Liver (tissue), 9 donors: ENCODE results near the gene ZER1. TPM values are rescaled to one million over a fixed set of nuclear protein-coding genes. Genes with fewer than 3 reads are reported as not detected.

ENCODE experiments used
- DNase-seq: peaks from one replicate; pipeline ENCODE4 v3.0.0-alpha.2; 2017; ENCODE audit warnings: low spot score
- H3K27ac ChIP-seq, 2 donors: one replicate each; pipeline ENCODE4 v1.7.0; 2013; ENCODE audit warnings: inconsistent platforms in 2 of 2, low read length in 2 of 2, control low read depth in 1 of 2, low read depth in 1 of 2, mild to moderate bottlenecking in 1 of 2
- H3K27me3 ChIP-seq, 4 donors: one replicate each; pipeline versions ENCODE4 v1.6.1 to v1.7.0; 2013; ENCODE audit warnings: low read length in 3 of 4, inconsistent platforms in 1 of 4, mild to moderate bottlenecking in 1 of 4, moderate library complexity in 1 of 4; ENCODE audit not compliant: control insufficient read depth in 4 of 4, insufficient read depth in 4 of 4
- H3K36me3 ChIP-seq, 4 donors: one replicate each; pipeline versions ENCODE4 v1.6.1 to v1.7.0; 2013; ENCODE audit warnings: low read length in 3 of 4, mild to moderate bottlenecking in 3 of 4, low read depth in 1 of 4, moderate library complexity in 1 of 4; ENCODE audit not compliant: control insufficient read depth in 4 of 4, insufficient read depth in 3 of 4
- H3K4me1 ChIP-seq, 4 donors: one replicate each; pipeline versions ENCODE4 v1.6.1 to v1.7.0; 2013; ENCODE audit warnings: low read length in 3 of 4, mild to moderate bottlenecking in 3 of 4, moderate library complexity in 1 of 4; ENCODE audit not compliant: control insufficient read depth in 4 of 4, insufficient read depth in 4 of 4
- H3K4me3 ChIP-seq, 3 donors: one replicate each; pipeline versions ENCODE4 v1.6.1 to v1.7.0; 2013; ENCODE audit warnings: low read length in 3 of 3, control low read depth in 1 of 3, low read depth in 1 of 3, mild to moderate bottlenecking in 1 of 3
- H3K9ac ChIP-seq, 2 donors: one replicate each; pipeline ENCODE4 v1.7.0; 2013; ENCODE audit warnings: low read length in 2 of 2, mild to moderate bottlenecking in 2 of 2, moderate library complexity in 2 of 2, control low read depth in 1 of 2, low read depth in 1 of 2
- H3K9me3 ChIP-seq, 4 donors: one replicate each; pipeline versions ENCODE4 v1.6.1 to v1.7.0; 2013; ENCODE audit warnings: low read length in 3 of 4; ENCODE audit not compliant: control insufficient read depth in 4 of 4
- EGR1 ChIP-seq, 2 donors: IDR thresholded peaks; 2 replicates each; pipeline ENCODE4 v1.6.1; 2016 to 2018; ENCODE audit warnings: antibody characterized with exemption in 2 of 2, low read depth in 2 of 2
- HNF4A ChIP-seq, 2 donors: conservative IDR thresholded peaks; 2 replicates each; pipeline ENCODE4 v1.6.1; 2016; ENCODE audit warnings: antibody characterized with exemption in 2 of 2, mild to moderate bottlenecking in 2 of 2
- JUND ChIP-seq, 2 donors: IDR thresholded peaks; 2 replicates each; pipeline ENCODE4 v1.6.1; 2016; ENCODE audit warnings: antibody characterized with exemption in 2 of 2
- RXRA ChIP-seq, 2 donors: IDR thresholded peaks; 2 replicates each; pipeline ENCODE4 v1.6.1; 2017 to 2018; ENCODE audit warnings: antibody characterized with exemption in 2 of 2, mild to moderate bottlenecking in 1 of 2
- SP1 ChIP-seq: IDR thresholded peaks from 2 replicates; pipeline ENCODE4 v1.6.1; 2018; ENCODE audit warnings: antibody characterized with exemption, mild to moderate bottlenecking
- YY1 ChIP-seq: IDR thresholded peaks from 2 replicates; pipeline ENCODE4 v1.6.1; 2016; ENCODE audit warnings: antibody characterized with exemption, mild to moderate bottlenecking
- WGBS: extraction: QIAGEN DNeasy Blood & Tissue Kit; methylation state at CpG from one replicate; pipeline ENCODE4 v1.1.7; 2013; 5-methylcytosine and 5-hydroxymethylcytosine counted together
- polyA plus RNA-seq, 2 donors: library from polyadenylated mRNA; stranded (reverse) in 1 of 2; unstranded in 1 of 2; fragments of 200-250 nt in 1 of 2; fragments of >200 nt in 1 of 2; fragmentation: Nextera tagmentation in 1 of 2; extraction: Ambion mirVana in 1 of 2; gene quantifications; one replicate each; pipeline versions ENCODE4 v1.2.1 to v1.2.3, GENCODE V29; 2013 to 2015
- total RNA-seq, 2 donors: library from RNA; depleted of rRNA; stranded (reverse); fragments of >200 nt; gene quantifications; one replicate each; pipeline ENCODE4 v1.2.3, GENCODE V29; 2014
- TF ChIP-seq, protein P1 (sequence below): fragments of 150-350 bp; IDR thresholded peaks from 2 replicates; pipeline ENCODE4 v1.5.1; 2017; ENCODE audit warnings: improper control_type of control experiment, low read depth, low read length; ENCODE audit not compliant: missing input control
- TF ChIP-seq, protein P2 (sequence below): IDR thresholded peaks from 2 replicates; pipeline ENCODE4 v1.6.1; 2016; ENCODE audit warnings: antibody characterized with exemption
- TF ChIP-seq, protein P3 (sequence below): IDR thresholded peaks from 2 replicates; pipeline ENCODE4 v1.6.1; 2016; ENCODE audit warnings: antibody characterized with exemption
- donor health status: healthy.
- donor health status: healthy.
- donor health status: healthy.
- donor health status: healthy.
- donor health status: healthy.

The ZER1 gene
- total and polyA plus RNA-seq, 4 donors: 7.6 to 29.1 (median 15.8) TPM

DNA sequence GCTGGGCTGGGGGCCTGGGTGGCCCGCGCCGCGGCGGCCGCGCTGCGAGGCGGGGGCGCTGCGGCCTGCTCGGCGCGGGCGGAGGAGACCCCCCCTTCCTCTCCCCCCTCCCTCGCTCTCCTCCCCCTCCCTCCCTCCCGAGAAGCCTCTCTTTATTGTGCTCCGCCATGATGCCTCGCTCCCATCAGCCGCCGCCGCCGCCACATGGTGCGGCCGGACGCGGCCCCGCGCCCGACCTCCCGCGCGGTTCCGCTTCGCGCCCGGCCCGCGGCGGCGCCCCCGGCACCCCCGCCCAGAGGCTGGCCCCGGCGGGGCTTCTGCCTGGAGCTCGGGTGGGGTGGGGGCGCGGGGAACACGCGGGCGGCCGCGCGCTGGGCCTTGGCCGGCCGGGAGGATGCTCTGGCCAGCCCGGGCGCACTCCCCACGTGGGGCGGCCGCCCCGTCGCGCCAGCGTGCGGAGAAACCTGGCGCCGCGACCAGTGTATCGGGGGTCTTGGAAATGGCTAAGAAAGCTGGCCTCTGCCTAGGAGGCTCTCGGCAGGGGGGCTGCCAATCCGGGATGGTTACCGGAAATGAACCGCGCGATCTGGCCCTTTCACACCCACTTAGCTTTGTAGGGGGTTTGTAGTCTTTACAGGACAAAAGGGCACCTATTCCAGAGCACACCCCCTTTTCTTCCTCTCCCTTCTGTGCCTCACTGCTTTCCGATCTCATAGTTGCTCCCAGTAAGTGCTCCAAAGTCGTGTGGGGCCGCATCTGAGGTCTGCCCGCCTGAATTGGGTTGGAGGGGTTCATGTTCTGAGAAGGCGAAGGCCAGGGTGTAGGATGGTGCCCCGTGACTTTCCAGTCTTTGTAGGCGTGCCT lies 81.7 kb downstream of the ZER1 start:
- H3K36me3 ChIP-seq: peaks cover 7 to 32% (median 24%) of the 10 kb centered on the region in 4 donors
- no peak for DNase-seq
- H3K4me1 ChIP-seq: peaks cover 0 to 35% (median 15%) of the 10 kb centered on the region in 4 donors
- peak overlapping the region; percentile 39 to 62 for H3K9ac ChIP-seq
- 1% methylated on average over 83 of the region's 83 CpGs for WGBS
- no peaks in the 10 kb centered on the region for H3K9me3 ChIP-seq
- peak overlapping the region; percentile 41 to 55 for H3K27ac ChIP-seq
- peak overlapping the region; percentile 66 to 99 (median 90) for H3K4me3 ChIP-seq
- TF ChIP-seq, protein P1, sequence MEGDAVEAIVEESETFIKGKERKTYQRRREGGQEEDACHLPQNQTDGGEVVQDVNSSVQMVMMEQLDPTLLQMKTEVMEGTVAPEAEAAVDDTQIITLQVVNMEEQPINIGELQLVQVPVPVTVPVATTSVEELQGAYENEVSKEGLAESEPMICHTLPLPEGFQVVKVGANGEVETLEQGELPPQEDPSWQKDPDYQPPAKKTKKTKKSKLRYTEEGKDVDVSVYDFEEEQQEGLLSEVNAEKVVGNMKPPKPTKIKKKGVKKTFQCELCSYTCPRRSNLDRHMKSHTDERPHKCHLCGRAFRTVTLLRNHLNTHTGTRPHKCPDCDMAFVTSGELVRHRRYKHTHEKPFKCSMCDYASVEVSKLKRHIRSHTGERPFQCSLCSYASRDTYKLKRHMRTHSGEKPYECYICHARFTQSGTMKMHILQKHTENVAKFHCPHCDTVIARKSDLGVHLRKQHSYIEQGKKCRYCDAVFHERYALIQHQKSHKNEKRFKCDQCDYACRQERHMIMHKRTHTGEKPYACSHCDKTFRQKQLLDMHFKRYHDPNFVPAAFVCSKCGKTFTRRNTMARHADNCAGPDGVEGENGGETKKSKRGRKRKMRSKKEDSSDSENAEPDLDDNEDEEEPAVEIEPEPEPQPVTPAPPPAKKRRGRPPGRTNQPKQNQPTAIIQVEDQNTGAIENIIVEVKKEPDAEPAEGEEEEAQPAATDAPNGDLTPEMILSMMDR: no peak
- H3K27me3 ChIP-seq: no peaks in the 10 kb centered on the region

GRCh38 chr9:128689293-128689774 lies 82.4 kb downstream of the ZER1 start:
- peak overlapping the region in 2 of 3 donors; percentile 53 to 99 for H3K4me3 ChIP-seq
- WGBS: under 1% methylated on average over 80 of the region's 80 CpGs
- H3K27me3 ChIP-seq: no peaks in the 10 kb centered on the region
- TF ChIP-seq YY1 (peak; percentile 22), HNF4A (conservative IDR thresholded peaks at IDR 0.05) (no peak)
- TF ChIP-seq, protein P2, sequence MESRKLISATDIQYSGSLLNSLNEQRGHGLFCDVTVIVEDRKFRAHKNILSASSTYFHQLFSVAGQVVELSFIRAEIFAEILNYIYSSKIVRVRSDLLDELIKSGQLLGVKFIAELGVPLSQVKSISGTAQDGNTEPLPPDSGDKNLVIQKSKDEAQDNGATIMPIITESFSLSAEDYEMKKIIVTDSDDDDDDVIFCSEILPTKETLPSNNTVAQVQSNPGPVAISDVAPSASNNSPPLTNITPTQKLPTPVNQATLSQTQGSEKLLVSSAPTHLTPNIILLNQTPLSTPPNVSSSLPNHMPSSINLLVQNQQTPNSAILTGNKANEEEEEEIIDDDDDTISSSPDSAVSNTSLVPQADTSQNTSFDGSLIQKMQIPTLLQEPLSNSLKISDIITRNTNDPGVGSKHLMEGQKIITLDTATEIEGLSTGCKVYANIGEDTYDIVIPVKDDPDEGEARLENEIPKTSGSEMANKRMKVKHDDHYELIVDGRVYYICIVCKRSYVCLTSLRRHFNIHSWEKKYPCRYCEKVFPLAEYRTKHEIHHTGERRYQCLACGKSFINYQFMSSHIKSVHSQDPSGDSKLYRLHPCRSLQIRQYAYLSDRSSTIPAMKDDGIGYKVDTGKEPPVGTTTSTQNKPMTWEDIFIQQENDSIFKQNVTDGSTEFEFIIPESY: no peak
- H3K4me1 ChIP-seq: peaks cover 0 to 42% (median 21%) of the 10 kb centered on the region in 4 donors
- peak; percentile 62 for DNase-seq
- H3K36me3 ChIP-seq: peaks cover 5 to 29% (median 22%) of the 10 kb centered on the region in 4 donors
- H3K9me3 ChIP-seq: no peaks in the 10 kb centered on the region
- peak overlapping the region; percentile 68 to 84 for H3K27ac ChIP-seq
- no peak overlapping the region for H3K9ac ChIP-seq

DNA sequence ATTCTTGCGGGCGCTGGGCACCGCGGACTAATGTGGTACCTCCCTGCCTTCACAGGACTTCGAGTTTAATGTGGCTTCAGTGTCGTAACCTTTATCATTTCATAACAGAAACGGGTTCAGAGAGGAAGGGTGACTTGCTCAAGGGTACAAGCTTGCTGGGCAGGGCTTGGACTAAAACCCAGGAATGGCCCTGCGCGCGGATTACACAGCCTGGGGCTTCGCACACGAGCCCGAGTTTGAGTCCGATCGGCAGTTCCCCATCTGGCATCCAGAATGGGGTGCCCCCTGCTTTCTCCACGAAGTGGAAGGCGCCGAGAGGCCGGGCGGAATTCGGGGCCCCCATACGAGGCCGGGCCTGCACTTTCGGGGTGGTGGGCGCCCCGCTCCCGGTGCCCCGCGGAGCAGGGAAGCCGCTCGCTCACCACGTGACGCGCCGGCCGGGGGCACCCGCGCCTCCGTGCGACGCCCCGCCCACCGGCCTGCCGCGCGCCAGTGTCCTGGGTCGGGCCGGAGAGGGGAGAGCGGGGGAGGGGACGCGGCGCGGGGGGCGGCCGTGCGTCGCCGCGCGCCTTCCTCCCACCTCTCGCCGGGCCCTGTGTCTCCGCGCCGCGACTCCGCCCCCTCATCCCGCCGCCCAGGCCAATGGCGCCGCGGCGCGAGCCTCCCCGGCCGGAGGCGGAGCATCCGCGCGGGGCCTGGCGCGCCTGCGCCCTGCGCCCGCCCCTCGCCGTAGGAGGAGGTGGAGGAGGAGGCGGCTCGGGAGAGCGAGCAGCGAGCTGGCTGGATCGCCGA lies 83.0 kb downstream of the ZER1 start, which contains the start of gene SET:
Gene SET (plus strand): TSS at position 722 of the 792 bp plus-strand sequence. CDS start 361 bp downstream, outside the sequence.
- peak within 1 kb of the TSS; percentile 92 to 98 for H3K27ac ChIP-seq
- H3K4me3 ChIP-seq: peak within 1 kb of the TSS; percentile 66 to 99 (median 90)
- peaks cover 4 to 23% (median 16%) of the 10 kb centered on the region in 4 donors for H3K36me3 ChIP-seq
- H3K4me1 ChIP-seq: peaks cover 0 to 48% (median 23%) of the 10 kb centered on the region in 4 donors
- DNase-seq: peak; percentile 92
- H3K9ac ChIP-seq: peak within 1 kb of the TSS; percentile 61 to 92
- TF ChIP-seq JUND (IDR thresholded peaks at IDR 0.05): no peak
- TF ChIP-seq, protein P3, sequence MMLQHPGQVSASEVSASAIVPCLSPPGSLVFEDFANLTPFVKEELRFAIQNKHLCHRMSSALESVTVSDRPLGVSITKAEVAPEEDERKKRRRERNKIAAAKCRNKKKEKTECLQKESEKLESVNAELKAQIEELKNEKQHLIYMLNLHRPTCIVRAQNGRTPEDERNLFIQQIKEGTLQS: no peak
- peak; percentile 65 for TF ChIP-seq SP1
- TF ChIP-seq, protein P1: no peak
- no peak for TF ChIP-seq EGR1 (IDR thresholded peaks at IDR 0.05; ENCODE audit: low read depth in 2 of 2)
- peak; percentile 43 to 49 for TF ChIP-seq HNF4A (conservative IDR thresholded peaks at IDR 0.05)
- peak; percentile 22 to 61 for TF ChIP-seq RXRA (IDR thresholded peaks at IDR 0.05)
- peak; percentile 64 for TF ChIP-seq YY1
- no peaks in the 10 kb centered on the region for H3K9me3 ChIP-seq
- no peaks in the 10 kb centered on the region for H3K27me3 ChIP-seq
- WGBS: 2% methylated on average over 93 of the region's 93 CpGs
